MCF 10A (cell line): Measurements from ENCODE around the gene CPLX3. TPM values are rescaled to one million over a fixed set of nuclear protein-coding genes. Genes with fewer than 3 reads are reported as not detected.

Source experiments
- Bru-seq: library from RNA; stranded (reverse); fragments of 400-500 nt; gene quantifications from one replicate; lab custom pipeline; 2021; lab: Mats Ljungman, UMichigan
- BruChase-seq, 2 experiments: library from RNA; stranded (reverse); fragments of 400-500 nt; gene quantifications; one replicate each; lab custom pipeline; 2021; lab: Mats Ljungman, UMichigan
- BruUV-seq: library from RNA; stranded (reverse); fragments of 400-500 nt; replicated peaks from 2 replicates; lab custom pipeline; 2021; lab: Mats Ljungman, UMichigan
- CTCF ChIA-PET: fragments of 300-600 bp; sonication (Branson Sonifier 250); formaldehyde crosslinking; extraction: SDS; loops from one replicate; lab custom pipeline; 2021; ENCODE audit warnings: antibody characterized with exemption, inconsistent platforms; lab: Yijun Ruan, JAX
- POLR2A ChIA-PET: fragments of 300-600, 350-650 bp; sonication (Branson Sonifier 250); formaldehyde crosslinking; extraction: SDS; loops from one replicate; lab custom pipeline; 2020; ENCODE audit warnings: antibody characterized with exemption, inconsistent platforms; lab: Yijun Ruan, JAX
- DNase-seq: peaks from one replicate; pipeline ENCODE4 v3.0.0-alpha.2; 2018; ENCODE audit not compliant: unreplicated experiment
- H3K27ac Mint-ChIP-seq: one replicate; pipeline ENCODE4 v1.8.0; 2022; ENCODE audit warnings: mild to moderate bottlenecking, low read depth, mixed read lengths; ENCODE audit not compliant: unreplicated experiment
- H3K27me3 Mint-ChIP-seq: one replicate; pipeline ENCODE4 v1.8.0; 2022; ENCODE audit warnings: mixed read lengths; ENCODE audit not compliant: insufficient read depth, unreplicated experiment
- H3K36me3 Mint-ChIP-seq: one replicate; pipeline ENCODE4 v1.8.0; 2022; ENCODE audit warnings: mild to moderate bottlenecking, moderate library complexity, mixed read lengths; ENCODE audit not compliant: insufficient read depth, unreplicated experiment
- H3K4me1 Mint-ChIP-seq: one replicate; pipeline ENCODE4 v1.8.0; 2022; ENCODE audit warnings: mixed read lengths; ENCODE audit not compliant: insufficient read depth, unreplicated experiment
- H3K4me3 Mint-ChIP-seq: one replicate; pipeline ENCODE4 v1.8.0; 2022; ENCODE audit warnings: mild to moderate bottlenecking, moderate library complexity, mixed read lengths; ENCODE audit not compliant: unreplicated experiment
- H3K9me3 Mint-ChIP-seq: one replicate; pipeline ENCODE4 v1.8.0; 2022; ENCODE audit warnings: mixed read lengths; ENCODE audit not compliant: unreplicated experiment
- CTCF ChIP-seq: fragments of 200-600 bp; IDR thresholded peaks from one replicate; pipeline ENCODE4 v1.8.0; 2022; ENCODE audit warnings: antibody characterized with exemption, mild to moderate bottlenecking; ENCODE audit not compliant: unreplicated experiment
- intact Hi-C: fragments of 100-400 bp; cut with micrococcal nuclease; formaldehyde crosslinking; loops from 2 replicates; pipeline ENCODE4 v1.14.1; 2022
- long read RNA-seq: library from polyadenylated mRNA; stranded (forward); transcript quantifications from one replicate; pipeline ENCODE4 v2.0.0, GENCODE V29; 2022
- total RNA-seq: library from RNA; stranded (reverse); gene quantifications from 2 replicates; pipeline ENCODE4 v1.2.3, GENCODE V29; 2022

CPLX3 gene
- total RNA-seq (not detected in 2 replicates), Bru-seq, nascent RNA (not detected), BruChase-seq, experiment 1, labeled RNA remaining after a 6-hour chase (percentile 36 among the genes with signal in this experiment), BruChase-seq, experiment 2, labeled RNA remaining after a 2-hour chase (not detected)
- long read RNA-seq: 0 reads

GRCh38 chr15:74826364-74826819 lies at the start of gene CPLX3:
Gene CPLX3, plus strand, starts transcription at chr15:74826627. Its CDS starts 77 bp downstream, at chr15:74826704.
- peaks cover 35% of the 10 kb centered on the region for H3K27me3 Mint-ChIP-seq

GRCh38 chr15:74776821-74777768 lies 49.3 kb upstream of the CPLX3 start:
- Mint-ChIP-seq H3K27ac (no peak overlapping the region), H3K36me3 (no peaks in the 10 kb centered on the region), H3K4me3 (no peak overlapping the region), H3K27me3 (no peaks in the 10 kb centered on the region), H3K9me3 (no peaks in the 10 kb centered on the region), H3K4me1 (peaks cover 8% of the 10 kb centered on the region)
- no peak for TF ChIP-seq CTCF
- intact Hi-C loops: no loop called here
- ChIA-PET POLR2A (interaction anchor here (0.7 to 2.3 kb wide), 3 partner anchors 8 to 182 kb away, joined by 3 to 9 read pairs (median 3); no protein-coding TSS in a partner anchor), CTCF (interaction anchor here (0.5 to 26.4 kb wide), 11 partner anchors 7 to 187 kb away, joined by 3 to 632 read pairs (median 5); no protein-coding TSS in a partner anchor)
- no peak for DNase-seq
- BruUV-seq: no TSS peak

More at GRCh38 chr15:74826364-74826819, at the start of gene CPLX3:
- DNase-seq: no peak
- Mint-ChIP-seq H3K4me1 (no peaks in the 10 kb centered on the region), H3K27ac (no peak within 1 kb of the TSS), H3K9me3 (no peaks in the 10 kb centered on the region), H3K36me3 (no peaks in the 10 kb centered on the region), H3K4me3 (no peak within 1 kb of the TSS)
- intact Hi-C loops: no loop called here
- POLR2A ChIA-PET: no interaction called here
- BruUV-seq: no TSS peak
- CTCF ChIA-PET: interaction anchor here (0.7 to 1.1 kb wide), 3 partner anchors 16 to 193 kb away, joined by 3 to 4 read pairs (median 3); partner anchors contain the start of gene ULK3
- TF ChIP-seq CTCF: no peak

GRCh38 chr15:74777769-74778598 lies 48.4 kb upstream of the CPLX3 start:
- ChIA-PET CTCF (interaction anchor here (0.6 to 26.4 kb wide), 11 partner anchors 8 to 186 kb away, joined by 3 to 632 read pairs (median 5); no protein-coding TSS in a partner anchor), POLR2A (interaction anchor here (0.7 to 2.3 kb wide), 3 partner anchors 9 to 181 kb away, joined by 3 to 9 read pairs (median 3); no protein-coding TSS in a partner anchor)
- BruUV-seq: no TSS peak
- H3K4me3 Mint-ChIP-seq: no peak overlapping the region
- peaks cover 8% of the 10 kb centered on the region for H3K4me1 Mint-ChIP-seq
- H3K36me3 Mint-ChIP-seq: no peaks in the 10 kb centered on the region
- intact Hi-C loops: no loop called here
- H3K27me3 Mint-ChIP-seq: no peaks in the 10 kb centered on the region
- H3K9me3 Mint-ChIP-seq: no peaks in the 10 kb centered on the region
- DNase-seq: no peak
- no peak for TF ChIP-seq CTCF
- H3K27ac Mint-ChIP-seq: no peak overlapping the region
